SK-N-SH treated with all-trans-retinoic acid at 6 μM for 48 hours (cell line): ENCODE measurements around the gene DIP2C.

Experiments
- ATAC-seq: fragments of 200-7000 bp; cut with Tn5 transposase; 3 replicates; pipeline ENCODE4 v1.9.1; 2020; ENCODE audit warnings: mild to moderate bottlenecking, moderate library complexity
- ARNTL ChIP-seq: fragments of 450-650 bp; formaldehyde crosslinking; IDR thresholded peaks from 2 replicates; pipeline ENCODE4 v1.5.0; 2020; ENCODE audit warnings: low read depth, mild to moderate bottlenecking, moderate library complexity, borderline replicate concordance
- BACH2 ChIP-seq: fragments of 250-450 bp; sonication (Bioruptor Pico); IDR thresholded peaks from 2 replicates; pipeline ENCODE4 v1.9.0; 2021; ENCODE audit warnings: mild to moderate bottlenecking, borderline replicate concordance
- CSDC2 ChIP-seq: fragments of 250-450 bp; sonication (Bioruptor Pico); IDR thresholded peaks from 2 replicates; pipeline ENCODE4 v1.5.0; 2020; ENCODE audit warnings: mild to moderate bottlenecking, moderate library complexity
- GLIS3 ChIP-seq: fragments of 250-450 bp; sonication (Bioruptor Pico); IDR thresholded peaks from 2 replicates; pipeline ENCODE4 v1.5.0; 2020; ENCODE audit warnings: mild to moderate bottlenecking, moderate library complexity
- OSR1 ChIP-seq: fragments of 250-450 bp; sonication (Bioruptor Pico); IDR thresholded peaks from 2 replicates; pipeline ENCODE4 v1.8.0; 2022; ENCODE audit warnings: moderate library complexity, mild to moderate bottlenecking, inconsistent platforms
- PPARA ChIP-seq: fragments of 250-450 bp; sonication (Bioruptor Pico); IDR thresholded peaks from 2 replicates; pipeline ENCODE4 v1.5.0; 2020; ENCODE audit warnings: mild to moderate bottlenecking, borderline replicate concordance
- RARB ChIP-seq: fragments of 250-450 bp; sonication (Bioruptor Pico); IDR thresholded peaks from 2 replicates; pipeline ENCODE4 v1.8.0; 2021; ENCODE audit warnings: mild to moderate bottlenecking, moderate library complexity
- SNAI2 ChIP-seq: fragments of 250-450 bp; sonication (Bioruptor Pico); IDR thresholded peaks from 2 replicates; pipeline ENCODE4 v1.5.0; 2020; ENCODE audit warnings: mild to moderate bottlenecking, moderate library complexity
- TCF4 ChIP-seq: fragments of 250-450 bp; sonication (Bioruptor Pico); IDR thresholded peaks from 2 replicates; pipeline ENCODE4 v1.8.0; 2021; ENCODE audit warnings: mild to moderate bottlenecking, moderate library complexity, borderline replicate concordance
- TOX ChIP-seq: fragments of 250-450 bp; sonication (Bioruptor Pico); IDR thresholded peaks from 2 replicates; pipeline ENCODE4 v1.8.0; 2021; ENCODE audit warnings: mild to moderate bottlenecking, moderate library complexity, borderline replicate concordance
- ZC3H10 ChIP-seq: fragments of 250-450 bp; sonication (Bioruptor Pico); IDR thresholded peaks from 2 replicates; pipeline ENCODE4 v1.5.1; 2021; ENCODE audit warnings: mild to moderate bottlenecking, moderate library complexity
- ZFP3 ChIP-seq: fragments of 250-450 bp; sonication (Bioruptor Pico); IDR thresholded peaks from 2 replicates; pipeline ENCODE4 v1.5.0; 2020; ENCODE audit warnings: mild to moderate bottlenecking, moderate library complexity
- ZFP30 ChIP-seq: fragments of 450-650 bp; formaldehyde crosslinking; IDR thresholded peaks from 2 replicates; pipeline ENCODE4 v1.5.0; 2022; ENCODE audit warnings: mild to moderate bottlenecking, moderate library complexity
- ZNF70 ChIP-seq: fragments of 450-650 bp; formaldehyde crosslinking; IDR thresholded peaks from 2 replicates; pipeline ENCODE4 v1.5.0; 2020; ENCODE audit warnings: mild to moderate bottlenecking, moderate library complexity
- ZNF8 ChIP-seq: fragments of 450-650 bp; formaldehyde crosslinking; IDR thresholded peaks from 2 replicates; pipeline ENCODE4 v1.5.0; 2020; ENCODE audit warnings: mild to moderate bottlenecking, moderate library complexity
- TF ChIP-seq, protein P1 (sequence below): fragments of 250-450 bp; sonication (Bioruptor Pico); IDR thresholded peaks from 2 replicates; pipeline ENCODE4 v1.8.0; 2021; ENCODE audit warnings: low read depth, mild to moderate bottlenecking, moderate library complexity, borderline replicate concordance
- TF ChIP-seq, protein P2 (sequence below): fragments of 250-450 bp; sonication (Bioruptor Pico); IDR thresholded peaks from 2 replicates; pipeline ENCODE4 v1.5.1; 2020; ENCODE audit warnings: low read depth, mild to moderate bottlenecking, moderate library complexity
- TF ChIP-seq, protein P3 (sequence below): fragments of 250-450 bp; sonication (Bioruptor Pico); IDR thresholded peaks from 2 replicates; pipeline ENCODE4 v1.8.0; 2020; ENCODE audit warnings: mild to moderate bottlenecking, moderate library complexity, borderline replicate concordance
- TF ChIP-seq, protein P4 (sequence below): fragments of 250-450 bp; sonication (Bioruptor Pico); IDR thresholded peaks from 2 replicates; pipeline ENCODE4 v1.5.1; 2021; ENCODE audit warnings: mild to moderate bottlenecking, moderate library complexity
- TF ChIP-seq, protein P5 (sequence below): fragments of 250-450 bp; sonication (Bioruptor Pico); IDR thresholded peaks from 2 replicates; pipeline ENCODE4 v1.5.0; 2020; ENCODE audit warnings: mild to moderate bottlenecking, moderate library complexity

DIP2C gene

DNA sequence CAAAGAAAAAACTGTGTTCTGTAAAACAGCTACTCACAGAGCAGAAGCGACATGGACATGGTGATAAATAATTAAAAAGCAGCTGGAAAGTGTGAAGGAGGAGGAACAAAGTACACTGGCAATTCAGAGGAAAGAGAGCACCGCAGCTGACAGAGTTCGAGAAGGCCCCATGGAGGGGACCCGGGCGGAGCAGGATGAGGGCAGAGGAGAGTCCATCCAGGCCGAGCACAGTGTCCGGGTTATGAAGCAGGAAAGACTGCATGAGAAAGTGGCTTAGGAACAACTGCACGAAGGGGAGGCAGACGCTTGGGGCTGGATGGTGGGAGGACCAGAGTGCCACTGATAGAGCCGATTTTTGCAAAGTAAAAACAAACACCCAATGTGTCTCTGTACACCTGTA is 368.7 kb downstream of the DIP2C start:
- TF ChIP-seq PPARA (CRISPR knock-in tag) (no peak), GLIS3 (no peak), ZNF70 (CRISPR knock-in tag) (no peak), RARB (CRISPR knock-in tag) (no peak), OSR1 (CRISPR knock-in tag) (no peak), ZC3H10 (CRISPR knock-in tag) (no peak), TOX (CRISPR knock-in tag) (no peak), SNAI2 (no peak), CSDC2 (CRISPR knock-in tag) (no peak), ZFP3 (CRISPR knock-in tag) (no peak), BACH2 (CRISPR knock-in tag) (no peak)
- TF ChIP-seq, protein P1, sequence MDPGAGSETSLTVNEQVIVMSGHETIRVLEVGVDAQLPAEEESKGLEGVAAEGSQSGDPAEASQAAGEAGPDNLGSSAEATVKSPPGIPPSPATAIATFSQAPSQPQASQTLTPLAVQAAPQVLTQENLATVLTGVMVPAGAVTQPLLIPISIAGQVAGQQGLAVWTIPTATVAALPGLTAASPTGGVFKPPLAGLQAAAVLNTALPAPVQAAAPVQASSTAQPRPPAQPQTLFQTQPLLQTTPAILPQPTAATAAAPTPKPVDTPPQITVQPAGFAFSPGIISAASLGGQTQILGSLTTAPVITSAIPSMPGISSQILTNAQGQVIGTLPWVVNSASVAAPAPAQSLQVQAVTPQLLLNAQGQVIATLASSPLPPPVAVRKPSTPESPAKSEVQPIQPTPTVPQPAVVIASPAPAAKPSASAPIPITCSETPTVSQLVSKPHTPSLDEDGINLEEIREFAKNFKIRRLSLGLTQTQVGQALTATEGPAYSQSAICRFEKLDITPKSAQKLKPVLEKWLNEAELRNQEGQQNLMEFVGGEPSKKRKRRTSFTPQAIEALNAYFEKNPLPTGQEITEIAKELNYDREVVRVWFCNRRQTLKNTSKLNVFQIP (CRISPR knock-in tag): no peak
- TF ChIP-seq, protein P2, sequence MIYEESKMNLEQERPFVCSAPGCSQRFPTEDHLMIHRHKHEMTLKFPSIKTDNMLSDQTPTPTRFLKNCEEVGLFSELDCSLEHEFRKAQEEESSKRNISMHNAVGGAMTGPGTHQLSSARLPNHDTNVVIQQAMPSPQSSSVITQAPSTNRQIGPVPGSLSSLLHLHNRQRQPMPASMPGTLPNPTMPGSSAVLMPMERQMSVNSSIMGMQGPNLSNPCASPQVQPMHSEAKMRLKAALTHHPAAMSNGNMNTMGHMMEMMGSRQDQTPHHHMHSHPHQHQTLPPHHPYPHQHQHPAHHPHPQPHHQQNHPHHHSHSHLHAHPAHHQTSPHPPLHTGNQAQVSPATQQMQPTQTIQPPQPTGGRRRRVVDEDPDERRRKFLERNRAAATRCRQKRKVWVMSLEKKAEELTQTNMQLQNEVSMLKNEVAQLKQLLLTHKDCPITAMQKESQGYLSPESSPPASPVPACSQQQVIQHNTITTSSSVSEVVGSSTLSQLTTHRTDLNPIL (CRISPR knock-in tag): no peak
- TF ChIP-seq, protein P3, sequence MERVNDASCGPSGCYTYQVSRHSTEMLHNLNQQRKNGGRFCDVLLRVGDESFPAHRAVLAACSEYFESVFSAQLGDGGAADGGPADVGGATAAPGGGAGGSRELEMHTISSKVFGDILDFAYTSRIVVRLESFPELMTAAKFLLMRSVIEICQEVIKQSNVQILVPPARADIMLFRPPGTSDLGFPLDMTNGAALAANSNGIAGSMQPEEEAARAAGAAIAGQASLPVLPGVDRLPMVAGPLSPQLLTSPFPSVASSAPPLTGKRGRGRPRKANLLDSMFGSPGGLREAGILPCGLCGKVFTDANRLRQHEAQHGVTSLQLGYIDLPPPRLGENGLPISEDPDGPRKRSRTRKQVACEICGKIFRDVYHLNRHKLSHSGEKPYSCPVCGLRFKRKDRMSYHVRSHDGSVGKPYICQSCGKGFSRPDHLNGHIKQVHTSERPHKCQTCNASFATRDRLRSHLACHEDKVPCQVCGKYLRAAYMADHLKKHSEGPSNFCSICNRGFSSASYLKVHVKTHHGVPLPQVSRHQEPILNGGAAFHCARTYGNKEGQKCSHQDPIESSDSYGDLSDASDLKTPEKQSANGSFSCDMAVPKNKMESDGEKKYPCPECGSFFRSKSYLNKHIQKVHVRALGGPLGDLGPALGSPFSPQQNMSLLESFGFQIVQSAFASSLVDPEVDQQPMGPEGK: no peak
- no peak for ATAC-seq

DNA sequence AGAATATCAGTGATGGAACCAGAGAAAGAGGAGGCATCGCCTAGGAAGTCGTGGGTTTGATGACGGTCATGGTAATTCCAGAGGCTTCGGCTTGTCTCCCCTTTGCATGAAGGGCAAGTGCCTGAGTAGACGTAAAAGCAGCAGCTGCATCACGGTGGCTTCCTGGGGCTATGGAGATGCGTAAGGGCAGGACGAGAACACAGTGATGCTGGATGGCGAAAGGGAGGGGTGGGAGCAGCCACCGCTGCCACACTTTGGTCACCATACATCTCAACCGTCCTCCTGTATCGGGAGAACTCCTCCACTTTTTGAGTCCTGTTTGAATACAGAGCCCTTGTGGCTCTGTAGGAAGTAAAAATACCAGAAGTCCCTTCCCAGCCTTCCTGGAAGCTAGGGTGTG is 371.5 kb downstream of the DIP2C start:
- ATAC-seq: no peak
- TF ChIP-seq ZNF70 (CRISPR knock-in tag) (no peak), ZNF8 (CRISPR knock-in tag) (no peak), TCF4 (no peak), RARB (CRISPR knock-in tag) (no peak), ZC3H10 (CRISPR knock-in tag) (no peak), OSR1 (CRISPR knock-in tag) (no peak), CSDC2 (CRISPR knock-in tag) (no peak), ZFP3 (CRISPR knock-in tag) (no peak), GLIS3 (no peak)
- TF ChIP-seq, protein P1 (CRISPR knock-in tag): no peak
- TF ChIP-seq, protein P4, sequence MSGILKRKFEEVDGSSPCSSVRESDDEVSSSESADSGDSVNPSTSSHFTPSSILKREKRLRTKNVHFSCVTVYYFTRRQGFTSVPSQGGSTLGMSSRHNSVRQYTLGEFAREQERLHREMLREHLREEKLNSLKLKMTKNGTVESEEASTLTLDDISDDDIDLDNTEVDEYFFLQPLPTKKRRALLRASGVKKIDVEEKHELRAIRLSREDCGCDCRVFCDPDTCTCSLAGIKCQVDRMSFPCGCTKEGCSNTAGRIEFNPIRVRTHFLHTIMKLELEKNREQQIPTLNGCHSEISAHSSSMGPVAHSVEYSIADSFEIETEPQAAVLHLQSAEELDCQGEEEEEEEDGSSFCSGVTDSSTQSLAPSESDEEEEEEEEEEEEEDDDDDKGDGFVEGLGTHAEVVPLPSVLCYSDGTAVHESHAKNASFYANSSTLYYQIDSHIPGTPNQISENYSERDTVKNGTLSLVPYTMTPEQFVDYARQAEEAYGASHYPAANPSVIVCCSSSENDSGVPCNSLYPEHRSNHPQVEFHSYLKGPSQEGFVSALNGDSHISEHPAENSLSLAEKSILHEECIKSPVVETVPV (CRISPR knock-in tag): no peak
- TF ChIP-seq, protein P5, sequence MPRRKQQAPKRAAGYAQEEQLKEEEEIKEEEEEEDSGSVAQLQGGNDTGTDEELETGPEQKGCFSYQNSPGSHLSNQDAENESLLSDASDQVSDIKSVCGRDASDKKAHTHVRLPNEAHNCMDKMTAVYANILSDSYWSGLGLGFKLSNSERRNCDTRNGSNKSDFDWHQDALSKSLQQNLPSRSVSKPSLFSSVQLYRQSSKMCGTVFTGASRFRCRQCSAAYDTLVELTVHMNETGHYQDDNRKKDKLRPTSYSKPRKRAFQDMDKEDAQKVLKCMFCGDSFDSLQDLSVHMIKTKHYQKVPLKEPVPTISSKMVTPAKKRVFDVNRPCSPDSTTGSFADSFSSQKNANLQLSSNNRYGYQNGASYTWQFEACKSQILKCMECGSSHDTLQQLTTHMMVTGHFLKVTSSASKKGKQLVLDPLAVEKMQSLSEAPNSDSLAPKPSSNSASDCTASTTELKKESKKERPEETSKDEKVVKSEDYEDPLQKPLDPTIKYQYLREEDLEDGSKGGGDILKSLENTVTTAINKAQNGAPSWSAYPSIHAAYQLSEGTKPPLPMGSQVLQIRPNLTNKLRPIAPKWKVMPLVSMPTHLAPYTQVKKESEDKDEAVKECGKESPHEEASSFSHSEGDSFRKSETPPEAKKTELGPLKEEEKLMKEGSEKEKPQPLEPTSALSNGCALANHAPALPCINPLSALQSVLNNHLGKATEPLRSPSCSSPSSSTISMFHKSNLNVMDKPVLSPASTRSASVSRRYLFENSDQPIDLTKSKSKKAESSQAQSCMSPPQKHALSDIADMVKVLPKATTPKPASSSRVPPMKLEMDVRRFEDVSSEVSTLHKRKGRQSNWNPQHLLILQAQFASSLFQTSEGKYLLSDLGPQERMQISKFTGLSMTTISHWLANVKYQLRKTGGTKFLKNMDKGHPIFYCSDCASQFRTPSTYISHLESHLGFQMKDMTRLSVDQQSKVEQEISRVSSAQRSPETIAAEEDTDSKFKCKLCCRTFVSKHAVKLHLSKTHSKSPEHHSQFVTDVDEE (CRISPR knock-in tag): no peak

DNA sequence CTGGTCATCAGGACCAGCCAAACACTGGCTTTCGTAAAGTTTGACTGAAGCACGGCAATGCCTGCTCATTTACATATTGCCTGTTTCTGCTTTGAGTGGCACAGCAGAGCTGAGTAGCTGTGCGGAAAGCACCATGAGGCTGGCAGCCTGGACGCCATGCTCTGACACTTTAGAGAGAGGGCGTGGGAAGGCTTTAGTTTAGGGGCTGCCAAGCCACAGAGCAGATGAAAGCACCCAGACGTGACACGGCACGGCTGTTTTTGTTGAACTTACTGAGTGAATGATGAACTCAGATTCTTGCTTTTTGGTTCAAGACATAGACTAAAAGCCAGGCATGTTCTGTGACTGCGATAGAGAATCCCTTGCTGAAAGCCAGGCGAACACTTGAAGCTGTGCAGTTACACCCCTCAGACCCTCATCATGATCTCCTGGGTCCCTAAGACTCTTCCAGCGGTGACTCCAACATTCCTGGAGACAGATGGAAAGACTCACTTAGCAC is 372.1 kb downstream of the DIP2C start:
- no peak for TF ChIP-seq ARNTL (CRISPR knock-in tag)
- no peak for TF ChIP-seq ZFP30 (CRISPR knock-in tag)
- TF ChIP-seq, all 23 proteins: peak for 0
- ATAC-seq: no peak
